ENCODE data around the gene CAD. TPM values are rescaled to one million over a fixed set of nuclear protein-coding genes. Genes with fewer than 3 reads are reported as not detected.
A peak's percentile ranks its signal among the peaks of the same experiment; 100 is the strongest.

CAD gene
- polyA plus RNA-seq, 2 of the 4 experiments (the other 2 are of a cell fraction): 50.5 to 69.3 TPM

GRCh38 chr2:27261241-27261925 lies 44.2 kb downstream of the CAD start:
- no peaks in the 10 kb centered on the region for H3K9me3 ChIP-seq
- ChIA-PET CTCF (interaction anchor here (1.2 to 14.1 kb wide), 7 partner anchors 10 to 163 kb away, joined by 3 to 302 read pairs (median 22); partner anchors contain the start of genes DNAJC5G, TRIM54 and UCN), POLR2A (no interaction called here)
- WGBS (ENCODE audit: missing lambda C conversion rate): 88% methylated on average over 11 of the region's 11 CpGs
- H3K27ac ChIP-seq: no peak overlapping the region
- peaks cover 21% of the 10 kb centered on the region for H3K4me1 ChIP-seq
- FAIRE-seq (no peak), ATAC-seq (no peak), DNase-seq (ENCODE audit: low read depth in 1 of 2, low spot score in 1 of 2) (no peak)
- no peak overlapping the region for H3K4me2 ChIP-seq
- no peak overlapping the region for H3K4me3 ChIP-seq
- TF ChIP-seq BCL3 (IDR thresholded peaks at IDR 0.05) (no peak), USF2 (IDR thresholded peaks at IDR 0.05) (no peak), CHD2 (IDR thresholded peaks at IDR 0.05; ENCODE audit: low read length, partially characterized antibody) (no peak), EHMT2 (IDR thresholded peaks at IDR 0.05; ENCODE audit: low read depth) (no peak), RARB (CRISPR knock-in tag; IDR thresholded peaks at IDR 0.05) (no peak), RCOR1 (IDR thresholded peaks at IDR 0.05; ENCODE audit: low read depth, low read length) (no peak)

- FAIRE-seq (no peak), ATAC-seq (no peak), DNase-seq (ENCODE audit: low read depth in 1 of 2, low spot score in 1 of 2) (no peak)
- Histone ChIP-seq H3K27ac (peak overlapping the region in 1 of 2 experiments; percentile 82; a peak in 4 of 6 replicates), H3K9me3 (no peaks in the 10 kb centered on the region), H3K4me1 (peaks cover 21% of the 10 kb centered on the region), H3K4me2 (peak overlapping the region; percentile 94), H3K4me3 (peak overlapping the region; percentile 75)
- CTCF ChIA-PET: interaction anchor here (1.2 to 14.1 kb wide), 8 partner anchors 11 to 164 kb away, joined by 3 to 302 read pairs (median 14); partner anchors contain the start of genes DNAJC5G, TRIM54 and UCN
- POLR2A ChIA-PET: interaction anchor here (1.4 kb wide), 1 partner anchor 31 kb away, joined by 4 read pairs; no protein-coding TSS in a partner anchor
- 83% methylated on average over 27 of the region's 40 CpGs for WGBS (ENCODE audit: missing lambda C conversion rate)
- no peak for TF ChIP-seq KDM1A (IDR thresholded peaks at IDR 0.05; ENCODE audit: low read depth)
- no peak for TF ChIP-seq NFE2L2 (conservative IDR thresholded peaks at IDR 0.05; ENCODE audit: low read length)
- no peak for TF ChIP-seq TFCP2L1 (CRISPR knock-in tag; IDR thresholded peaks at IDR 0.05)
- no peak for TF ChIP-seq RFX5 (IDR thresholded peaks at IDR 0.05)
Observed at GRCh38 chr2:27261926-27262298, 44.7 kb downstream of the CAD start.

- Histone ChIP-seq H3K27ac (peak within 1 kb of the TSS; percentile 65 to 82), H3K4me1 (peaks cover 21% of the 10 kb centered on the region), H3K9me3 (no peaks in the 10 kb centered on the region), H3K4me3 (peak within 1 kb of the TSS; percentile 75), H3K4me2 (peak within 1 kb of the TSS; percentile 94)
- ChIA-PET CTCF (interaction anchor here (0.7 to 14.1 kb wide), 15 partner anchors 8 to 165 kb away, joined by 3 to 302 read pairs (median 5); partner anchors contain the start of genes DNAJC5G, TRIM54 and UCN), POLR2A (interaction anchor here (1.1 to 1.4 kb wide), 2 partner anchors 9 to 31 kb away, joined by 4 to 5 read pairs; no protein-coding TSS in a partner anchor)
- ATAC-seq (peak; percentile 59 to 81), DNase-seq (ENCODE audit: low read depth in 1 of 2, low spot score in 1 of 2) (peak; percentile 64 to 94), FAIRE-seq (no peak)
- 1% methylated on average over 36 of the region's 96 CpGs for WGBS (ENCODE audit: missing lambda C conversion rate)
- TF ChIP-seq EHMT2 (IDR thresholded peaks at IDR 0.05; ENCODE audit: low read depth) (no peak), REST (IDR thresholded peaks at IDR 0.05) (no peak), RNF2 (IDR thresholded peaks at IDR 0.05; ENCODE audit: borderline replicate concordance, low read depth) (peak; percentile 99), ZFP36 (IDR thresholded peaks at IDR 0.05; ENCODE audit: borderline replicate concordance, partially characterized antibody) (peak; percentile 15), CBX8 (IDR thresholded peaks at IDR 0.05) (peak; percentile 95), MYC (IDR thresholded peaks at IDR 0.05; ENCODE audit: borderline replicate concordance, low read length) (no peak), HES2 (IDR thresholded peaks at IDR 0.05) (no peak), NFE2L2 (conservative IDR thresholded peaks at IDR 0.05; ENCODE audit: low read length) (no peak), POLR2A (IDR thresholded peaks at IDR 0.05; ENCODE audit: low read length) (peak; percentile 30; the same call in 1 of the 2 replicates), PHF8 (IDR thresholded peaks at IDR 0.05; ENCODE audit: borderline replicate concordance, low read depth) (peak; percentile 48; the same call in 1 of the 2 replicates), MAFK (IDR thresholded peaks at IDR 0.05; ENCODE audit: partially characterized antibody) (no peak), GATA3 (IDR thresholded peaks at IDR 0.05; ENCODE audit: borderline replicate concordance) (no peak), HOXB13 (CRISPR knock-in tag; IDR thresholded peaks at IDR 0.05; ENCODE audit: low read depth) (no peak), KDM1A (IDR thresholded peaks at IDR 0.05; ENCODE audit: low read depth) (no peak), KDM5A (IDR thresholded peaks at IDR 0.05) (no peak), EHF (CRISPR knock-in tag; IDR thresholded peaks at IDR 0.05) (no peak), RCOR1 (IDR thresholded peaks at IDR 0.05; ENCODE audit: low read depth, low read length) (no peak), FOSB (CRISPR knock-in tag; IDR thresholded peaks at IDR 0.05) (no peak)
Observed at GRCh38 chr2:27262379-27263286, 45.5 kb downstream of the CAD start, which contains the start of gene SLC30A3. TSS of gene SLC30A3 (minus strand) at chr2:27263047. CDS start at chr2:27262906, 141 bp downstream.

Data from A549 (cell line).